GM20431 (cell line): ENCODE data around the gene SLC16A11.
"Not testable (repeated sequence)": the region's sequence is repeated elsewhere in the genome, so short reads cannot be mapped to it uniquely, and the experiment has no call there.

Experiments
- in situ Hi-C: fragments of 300-500 bp; cut with MseI, MboI; formaldehyde crosslinking; loops from one replicate; pipeline ENCODE4 v1.15.0; 2020; ENCODE audit warnings: low sequenced_read_pairs; ENCODE audit not compliant: unreplicated experiment

The SLC16A11 gene, protein sequence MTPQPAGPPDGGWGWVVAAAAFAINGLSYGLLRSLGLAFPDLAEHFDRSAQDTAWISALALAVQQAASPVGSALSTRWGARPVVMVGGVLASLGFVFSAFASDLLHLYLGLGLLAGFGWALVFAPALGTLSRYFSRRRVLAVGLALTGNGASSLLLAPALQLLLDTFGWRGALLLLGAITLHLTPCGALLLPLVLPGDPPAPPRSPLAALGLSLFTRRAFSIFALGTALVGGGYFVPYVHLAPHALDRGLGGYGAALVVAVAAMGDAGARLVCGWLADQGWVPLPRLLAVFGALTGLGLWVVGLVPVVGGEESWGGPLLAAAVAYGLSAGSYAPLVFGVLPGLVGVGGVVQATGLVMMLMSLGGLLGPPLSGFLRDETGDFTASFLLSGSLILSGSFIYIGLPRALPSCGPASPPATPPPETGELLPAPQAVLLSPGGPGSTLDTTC

GRCh38 chr17:7043497-7044198, at the start of gene SLC16A11:
SLC16A11 (minus strand) TSS chr17:7044092; CDS start chr17:7043513, 579 bp downstream.
- in situ Hi-C loops: loop anchor here (25.0 kb wide), 1 partner anchor 544 kb away; the partner anchor contains the start of genes CD68, MPDU1 and SOX15

DNA sequence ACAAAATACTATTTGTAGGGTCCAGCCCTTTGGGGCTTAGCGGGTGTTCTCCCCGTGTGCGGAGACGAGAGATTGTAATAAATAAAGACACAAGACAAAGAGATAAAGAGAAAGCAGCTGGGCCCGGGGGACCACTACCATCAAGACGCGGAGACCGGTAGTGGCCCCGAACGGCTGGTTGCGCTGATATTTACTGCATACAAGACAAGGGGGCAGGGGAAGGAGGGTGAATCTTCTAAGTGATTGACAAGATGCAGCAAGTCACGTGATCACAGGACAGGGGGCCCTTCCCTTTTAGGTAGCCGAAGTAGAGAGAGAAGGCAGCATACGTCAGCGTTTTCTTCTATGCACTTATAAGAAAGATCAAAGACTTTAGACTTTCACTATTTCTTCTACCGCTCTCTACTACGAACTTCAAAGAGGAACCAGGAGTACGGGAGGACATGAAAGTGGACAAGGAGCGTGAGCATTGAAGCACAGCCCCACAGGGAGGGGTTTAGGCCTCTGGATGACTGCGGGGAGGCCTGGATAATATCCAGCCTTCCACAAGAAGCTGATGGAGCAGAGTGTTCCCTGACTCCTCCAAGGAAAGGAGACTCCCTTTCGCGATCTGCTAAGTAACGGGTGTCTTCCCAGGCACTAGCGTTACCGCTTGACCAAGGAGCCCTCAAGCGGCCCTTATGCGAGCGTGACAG, 47.6 kb upstream of the SLC16A11 start:
- in situ Hi-C loops: not testable (repeated sequence)

DNA sequence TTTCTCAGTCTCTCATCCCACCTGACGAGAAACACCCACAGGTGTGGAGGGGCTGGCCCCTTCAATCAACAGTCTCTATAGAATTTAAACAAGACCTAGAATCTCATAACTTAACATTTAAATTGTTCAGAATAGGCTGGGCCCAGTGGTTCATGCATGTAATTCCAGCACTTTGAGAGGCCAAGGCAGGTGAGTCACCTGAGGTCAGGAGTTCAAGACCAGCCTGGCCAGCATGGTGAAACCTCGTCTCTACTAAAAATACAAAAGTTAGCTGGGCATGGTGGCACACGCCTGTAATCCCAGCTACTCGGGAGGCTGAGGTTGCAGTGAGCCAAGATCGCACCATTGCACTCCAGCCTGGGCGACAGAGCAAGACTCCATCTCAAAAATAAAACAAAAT, 45.7 kb upstream of the SLC16A11 start:
- in situ Hi-C loops: not testable (repeated sequence)

GRCh38 chr17:7088442-7088841, 44.5 kb upstream of the SLC16A11 start:
- in situ Hi-C loops: not testable (repeated sequence)

- in situ Hi-C loops: no loop called here
Observed at GRCh38 chr17:7084088-7084487, 40.2 kb upstream of the SLC16A11 start.

- in situ Hi-C loops: no loop called here
Observed at GRCh38 chr17:7083592-7083991, 39.7 kb upstream of the SLC16A11 start.

DNA sequence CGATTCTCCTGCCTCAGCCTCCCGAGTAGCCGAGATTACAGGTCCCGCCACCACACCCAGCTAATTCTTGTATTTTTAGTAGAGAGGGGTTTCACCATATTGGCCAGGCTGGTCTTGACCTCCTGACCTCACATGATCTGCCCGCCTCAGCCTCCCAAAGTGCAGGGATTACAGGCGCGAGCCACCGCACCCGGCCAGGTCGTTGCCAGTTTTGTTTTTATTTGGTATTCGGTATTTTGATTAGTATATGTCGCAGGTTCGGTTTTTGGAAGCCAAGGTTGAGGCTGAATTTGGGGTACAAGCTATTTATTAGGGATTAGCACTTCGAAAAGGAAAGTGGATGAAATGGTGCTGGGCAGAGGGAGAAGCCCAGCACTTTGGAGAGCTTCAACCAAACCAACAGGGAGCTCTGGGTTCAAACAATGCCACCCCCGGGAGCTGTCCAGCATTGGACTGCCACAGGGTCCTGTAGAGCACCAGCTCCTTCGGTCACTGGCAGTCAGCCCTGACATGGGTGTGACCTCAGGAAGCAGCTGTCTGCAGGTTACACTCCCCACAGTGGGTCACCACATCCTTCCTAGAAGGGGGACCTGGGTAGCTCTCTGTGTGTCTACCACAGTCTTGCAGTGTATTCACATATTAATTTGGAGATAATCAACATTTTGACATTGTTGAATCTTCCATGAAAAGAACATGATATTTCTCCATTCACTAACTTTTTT, 37.6 kb upstream of the SLC16A11 start:
- in situ Hi-C loops: no loop called here

GRCh38 chr17:7080456-7081041, 36.7 kb upstream of the SLC16A11 start:
- in situ Hi-C loops: no loop called here

- in situ Hi-C loops: no loop called here
Observed at GRCh38 chr17:7079581-7080455, 35.9 kb upstream of the SLC16A11 start, which contains the start of gene CLEC10A. CLEC10A (minus strand) TSS chr17:7080251; CDS start chr17:7078812, 1,439 bp downstream.

- in situ Hi-C loops: no loop called here
Observed at GRCh38 chr17:7078711-7079110, 34.8 kb upstream of the SLC16A11 start.

DNA sequence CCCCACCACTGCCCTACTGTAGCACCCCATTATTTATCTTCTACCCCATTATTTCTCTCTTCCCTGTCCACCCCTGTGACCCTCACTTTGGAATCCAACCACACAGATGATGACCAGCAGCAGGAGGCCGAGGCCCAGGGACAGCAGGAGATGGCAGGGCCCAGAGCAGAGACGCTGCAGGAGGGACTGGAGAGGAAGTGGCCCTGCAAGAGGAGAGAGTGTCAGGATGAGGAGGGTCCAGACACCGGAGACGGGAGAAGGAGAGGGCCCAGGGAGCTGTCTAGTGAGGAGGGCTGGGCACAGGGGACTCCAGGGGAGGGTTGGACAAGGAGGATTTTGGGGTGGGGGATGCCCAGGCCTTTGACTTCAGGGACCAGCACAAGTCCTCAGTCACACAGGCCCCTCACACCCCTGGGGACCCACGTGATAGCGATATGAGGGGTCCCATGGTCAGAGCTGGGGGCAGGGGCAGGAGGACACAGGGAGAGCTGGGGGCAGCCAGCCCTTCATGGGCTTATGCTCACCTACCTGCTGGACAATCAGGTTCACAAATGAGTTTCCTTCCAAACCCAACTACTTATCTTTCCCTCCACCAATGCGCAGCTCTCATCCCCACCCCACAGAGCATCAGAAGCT, 34.1 kb upstream of the SLC16A11 start:
- in situ Hi-C loops: no loop called here

GRCh38 chr17:7074931-7075330, 31.0 kb upstream of the SLC16A11 start:
- in situ Hi-C loops: loop anchor here (25.0 kb wide), 1 partner anchor 212 kb away; the partner anchor contains the start of genes SLC2A4 and YBX2

DNA sequence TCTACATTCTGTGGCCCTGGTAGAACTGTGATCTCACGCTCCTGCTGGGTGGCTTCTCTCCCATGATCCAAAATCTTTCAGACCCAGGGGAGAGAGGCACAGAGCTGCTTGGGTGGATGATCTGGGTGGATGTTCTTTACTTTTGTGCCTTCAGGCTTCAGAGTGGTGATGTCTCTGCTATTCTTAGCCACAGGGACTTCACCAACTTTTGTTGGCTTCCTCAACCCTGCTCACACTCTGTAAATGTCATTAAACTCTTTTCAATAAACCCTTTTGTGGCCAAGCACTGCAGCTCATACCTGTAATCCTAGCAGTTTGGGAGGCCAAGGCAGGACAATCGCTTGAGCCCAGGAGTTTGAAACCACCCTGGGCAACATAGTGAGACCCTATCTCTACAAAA, 28.5 kb upstream of the SLC16A11 start:
- in situ Hi-C loops: loop anchor here (25.0 kb wide), 1 partner anchor 215 kb away; the partner anchor contains the start of genes SLC2A4 and YBX2

DNA sequence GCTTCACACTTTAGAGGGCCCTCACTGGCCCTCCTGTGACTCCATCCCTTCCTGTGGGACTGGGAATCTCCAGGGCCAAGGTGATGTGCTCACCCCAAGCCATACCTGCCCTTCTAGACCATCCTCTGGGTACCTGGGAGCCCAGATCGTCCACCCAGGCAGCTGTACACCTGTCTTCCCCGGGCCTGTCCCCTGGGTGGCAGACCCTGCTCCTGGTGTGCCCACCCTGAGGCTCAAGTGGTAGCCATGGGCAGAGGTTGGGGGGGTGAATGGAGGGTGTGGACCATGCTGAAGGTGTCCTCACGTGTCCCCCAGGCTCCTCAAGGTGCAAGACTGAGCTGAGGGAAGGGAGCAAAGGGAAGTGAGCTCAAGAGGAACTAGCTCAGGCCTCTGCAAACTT, 26.8 kb upstream of the SLC16A11 start:
- in situ Hi-C loops: loop anchor here (25.0 kb wide), 1 partner anchor 217 kb away; the partner anchor contains the start of genes SLC2A4 and YBX2

DNA sequence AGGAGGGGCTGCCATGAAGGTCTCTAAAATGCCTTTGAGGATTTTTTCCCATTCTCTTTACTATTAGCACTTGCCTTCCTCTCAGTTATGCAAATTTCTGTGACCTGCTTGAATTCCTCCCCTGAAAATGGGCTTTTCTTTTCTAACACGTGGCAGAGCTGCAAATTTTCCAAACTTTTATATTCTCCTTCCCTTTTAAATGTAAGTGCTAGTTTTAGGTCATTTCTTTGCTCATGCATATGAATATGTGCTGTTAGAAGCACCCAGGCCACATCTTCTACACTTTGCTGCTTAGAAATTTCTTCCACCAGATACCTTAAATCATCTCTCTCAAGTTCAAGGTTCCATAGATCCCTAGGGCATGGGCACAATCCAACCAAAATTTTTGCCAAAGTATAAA, 24.4 kb upstream of the SLC16A11 start:
- in situ Hi-C loops: loop anchor here (25.0 kb wide), 1 partner anchor 219 kb away; the partner anchor contains the start of genes SLC2A4 and YBX2

DNA sequence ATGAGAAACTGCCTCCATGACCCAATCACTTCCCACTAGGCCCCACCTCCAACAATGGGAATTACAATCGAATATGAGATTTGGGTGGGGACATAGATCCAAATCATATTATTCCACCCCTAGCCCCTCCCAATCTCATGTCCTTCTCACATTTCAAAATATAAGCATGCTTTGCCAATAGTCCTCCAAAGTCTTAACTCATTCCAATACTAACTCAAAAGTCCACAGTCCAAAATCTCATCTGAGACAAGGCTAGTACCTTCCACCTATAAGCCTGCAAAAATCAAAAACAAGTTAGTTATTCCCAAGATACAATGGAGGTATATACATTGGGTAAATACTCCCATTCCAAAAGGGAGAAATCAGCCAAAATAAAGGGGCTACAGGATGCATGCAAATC, 23.3 kb upstream of the SLC16A11 start:
- in situ Hi-C loops: loop anchor here (25.0 kb wide), 1 partner anchor 220 kb away; the partner anchor contains the start of genes SLC2A4 and YBX2

- in situ Hi-C loops: loop anchor here (25.0 kb wide), 1 partner anchor 223 kb away; the partner anchor contains the start of genes SLC2A4 and YBX2
Observed at GRCh38 chr17:7064261-7064660, 20.4 kb upstream of the SLC16A11 start.
